Neural progenitor cell (in vitro differentiated cells): ENCODE data around the gene SLC19A1. TPM values are rescaled to one million over a fixed set of nuclear protein-coding genes. Genes with fewer than 3 reads are reported as not detected.

Experiments
- DNase-seq: peaks from one replicate; pipeline ENCODE4 v3.0.0-alpha.2; 2016; ENCODE audit warnings: low spot score
- H2AFZ ChIP-seq: fragments of 200-600 bp; sonication (generic); replicated peaks from 2 replicates; pipeline ENCODE4 v1.6.1; 2016; ENCODE audit warnings: antibody characterized with exemption
- H3F3A ChIP-seq: fragments of 200-600 bp; sonication (generic); 2 replicates; pipeline ENCODE4 v1.6.1; 2016; ENCODE audit warnings: antibody characterized with exemption, low read depth
- H3K27ac ChIP-seq: fragments of 200-600 bp; sonication (generic); 2 replicates; pipeline ENCODE4 v1.5.1; 2016; ENCODE audit warnings: mild to moderate bottlenecking
- H3K27me3 ChIP-seq: fragments of 200-600 bp; sonication (generic); 2 replicates; pipeline ENCODE4 v1.6.1; 2016; ENCODE audit warnings: mild to moderate bottlenecking, moderate library complexity
- H3K36me3 ChIP-seq: fragments of 200-600 bp; sonication (generic); 2 replicates; pipeline ENCODE4 v1.5.1; 2016
- H3K4me1 ChIP-seq: fragments of 200-600 bp; sonication (generic); 2 replicates; pipeline ENCODE4 v1.6.1; 2016; ENCODE audit warnings: mixed run types
- H3K4me2 ChIP-seq: fragments of 200-600 bp; sonication (generic); 2 replicates; pipeline ENCODE4 v1.6.1; 2016
- H3K4me3 ChIP-seq: fragments of 200-600 bp; sonication (generic); 2 replicates; pipeline ENCODE4 v1.5.1; 2016
- H3K79me2 ChIP-seq: fragments of 200-600 bp; sonication (generic); 2 replicates; pipeline ENCODE4 v1.6.1; 2016; ENCODE audit warnings: low read depth
- H3K9ac ChIP-seq: fragments of 200-600 bp; sonication (generic); 2 replicates; pipeline ENCODE4 v1.6.1; 2016
- H3K9me3 ChIP-seq: fragments of 200-600 bp; sonication (generic); 2 replicates; pipeline ENCODE4 v1.5.1; 2016; ENCODE audit warnings: low read depth
- H4K20me1 ChIP-seq: fragments of 200-600 bp; sonication (generic); 2 replicates; pipeline ENCODE4 v1.6.1; 2016; ENCODE audit warnings: low read depth
- H3K27ac Mint-ChIP-seq: 3 replicates; pipeline ENCODE4 v1.8.0; 2021; ENCODE audit warnings: mixed read lengths
- H3K27me3 Mint-ChIP-seq: 2 replicates; pipeline ENCODE4 v1.8.0; 2022; ENCODE audit warnings: low read depth, mild to moderate bottlenecking, inconsistent platforms, moderate library complexity, mixed read lengths; ENCODE audit not compliant: insufficient read depth
- H3K36me3 Mint-ChIP-seq: 3 replicates; pipeline ENCODE4 v1.8.0; 2021; ENCODE audit warnings: mixed read lengths
- H3K4me1 Mint-ChIP-seq: 3 replicates; pipeline ENCODE4 v1.8.0; 2021; ENCODE audit warnings: mixed read lengths
- H3K4me3 Mint-ChIP-seq: 3 replicates; pipeline ENCODE4 v1.8.0; 2021; ENCODE audit warnings: mild to moderate bottlenecking, moderate library complexity, mixed read lengths
- H3K9me3 Mint-ChIP-seq: 3 replicates; pipeline ENCODE4 v1.8.0; 2020; ENCODE audit warnings: mixed read lengths
- CTCF ChIP-seq: fragments of 200-600 bp; sonication (generic); IDR thresholded peaks from 2 replicates; pipeline ENCODE4 v1.5.1; 2017; ENCODE audit warnings: antibody characterized with exemption, mild to moderate bottlenecking
- EZH2 ChIP-seq: fragments of 200-600 bp; sonication (generic); IDR thresholded peaks from 2 replicates; pipeline ENCODE4 v1.6.1; 2017; ENCODE audit warnings: antibody characterized with exemption, mild to moderate bottlenecking, moderate library complexity
- EZH2phosphoT487 ChIP-seq: fragments of 200-600 bp; sonication (generic); IDR thresholded peaks from 2 replicates; pipeline ENCODE4 v1.6.1; 2017; ENCODE audit warnings: antibody characterized with exemption
- total RNA-seq: library from RNA; depleted of rRNA; stranded (reverse); fragments of >200 nt; gene quantifications from 2 replicates; pipeline ENCODE4 v1.2.3, GENCODE V29; 2015; ENCODE audit warnings: low replicate concordance

The SLC19A1 gene
- total RNA-seq, 1 donor from 2014 or later, result 7.7 TPM

- no peak for DNase-seq
- no peak overlapping the region for H3K4me3 Mint-ChIP-seq
- no peak overlapping the region for H3K27ac Mint-ChIP-seq
- no peaks in the 10 kb centered on the region for H3K36me3 Mint-ChIP-seq
- TF ChIP-seq EZH2 (no peak), EZH2phosphoT487 (no peak), CTCF (no peak)
- Histone ChIP-seq H3K4me3 (no peak overlapping the region), H3K4me2 (no peak overlapping the region), H3K27me3 (no peaks in the 10 kb centered on the region), H3K9me3 (no peaks in the 10 kb centered on the region), H3F3A (no peaks in the 10 kb centered on the region), H3K36me3 (no peaks in the 10 kb centered on the region), H3K27ac (no peak overlapping the region), H3K4me1 (peaks cover 3% of the 10 kb centered on the region), H4K20me1 (no peaks in the 10 kb centered on the region), H3K9ac (no peak overlapping the region), H2AFZ (no peak overlapping the region), H3K79me2 (no peaks in the 10 kb centered on the region)
- peaks cover 12% of the 10 kb centered on the region for H3K9me3 Mint-ChIP-seq
- H3K27me3 Mint-ChIP-seq, result peaks cover 8% of the 10 kb centered on the region
- peaks cover 3% of the 10 kb centered on the region for H3K4me1 Mint-ChIP-seq
Measured at GRCh38 chr21:45580181-45580575, 37.9 kb upstream of the SLC19A1 start.

DNA sequence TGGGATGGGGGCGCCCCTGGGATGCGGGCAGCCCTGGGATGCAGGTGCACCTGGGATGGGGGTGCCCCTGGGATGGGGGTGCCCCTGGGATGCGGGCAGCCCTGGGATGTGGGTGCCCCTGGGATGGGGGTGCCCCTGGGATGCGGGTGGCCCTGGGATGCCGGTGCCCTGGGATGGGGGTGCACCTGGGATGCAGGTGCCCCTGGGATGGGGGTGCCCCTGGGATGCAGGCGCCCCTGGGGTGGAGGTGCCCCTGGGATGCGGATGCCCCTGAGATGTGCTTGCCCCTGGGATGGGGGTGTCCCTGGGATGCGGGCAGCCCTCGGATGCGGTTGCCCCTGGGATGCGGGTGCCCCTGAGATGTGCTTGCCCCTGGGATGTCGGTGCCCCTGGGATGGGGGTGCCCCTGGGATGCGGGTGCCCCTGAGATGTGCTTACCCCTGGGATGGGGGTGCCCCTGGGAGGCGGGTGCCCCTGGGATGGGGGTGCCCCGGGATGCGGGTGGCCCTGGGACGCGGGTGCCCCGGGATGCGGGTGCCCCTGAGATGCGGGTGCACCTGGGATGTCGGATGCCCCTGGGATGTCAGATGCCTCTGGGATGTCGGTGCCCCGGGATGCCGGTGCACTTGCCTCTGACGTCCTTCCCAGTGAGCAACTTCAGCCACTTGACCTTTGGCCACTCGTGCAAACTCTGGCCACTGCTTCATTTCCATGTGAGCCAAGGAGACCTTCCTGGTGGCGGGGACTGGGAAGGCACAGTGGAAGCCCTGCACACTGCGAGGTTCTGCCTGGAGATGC, 37.3 kb upstream of the SLC19A1 start:
- Histone ChIP-seq H3K9ac (no peak overlapping the region), H3F3A (no peaks in the 10 kb centered on the region), H3K79me2 (no peaks in the 10 kb centered on the region), H3K4me3 (no peak overlapping the region), H2AFZ (no peak overlapping the region), H4K20me1 (no peaks in the 10 kb centered on the region), H3K27ac (no peak overlapping the region), H3K27me3 (no peaks in the 10 kb centered on the region), H3K4me1 (peaks cover 6% of the 10 kb centered on the region), H3K36me3 (no peaks in the 10 kb centered on the region), H3K9me3 (no peaks in the 10 kb centered on the region), H3K4me2 (no peak overlapping the region)
- DNase-seq, result no peak
- Mint-ChIP-seq H3K27me3 (peaks cover 10% of the 10 kb centered on the region), H3K36me3 (no peaks in the 10 kb centered on the region), H3K9me3 (peaks cover 10% of the 10 kb centered on the region), H3K4me3 (no peak overlapping the region), H3K27ac (no peak overlapping the region), H3K4me1 (peaks cover 3% of the 10 kb centered on the region)
- TF ChIP-seq CTCF (no peak), EZH2phosphoT487 (no peak), EZH2 (no peak)

- no peak overlapping the region for H3K27ac Mint-ChIP-seq
- no peak for DNase-seq
Measured at GRCh38 chr21:45578811-45579381, 36.7 kb upstream of the SLC19A1 start.

More at GRCh38 chr21:45578811-45579381, 36.7 kb upstream of the SLC19A1 start:
- Histone ChIP-seq H2AFZ (no peak overlapping the region), H4K20me1 (no peaks in the 10 kb centered on the region), H3K27me3 (no peaks in the 10 kb centered on the region), H3K4me1 (peaks cover 13% of the 10 kb centered on the region), H3K9ac (no peak overlapping the region), H3K4me2 (no peak overlapping the region), H3K79me2 (no peaks in the 10 kb centered on the region), H3F3A (peaks cover 3% of the 10 kb centered on the region), H3K36me3 (no peaks in the 10 kb centered on the region), H3K27ac (no peak overlapping the region), H3K4me3 (no peak overlapping the region), H3K9me3 (no peaks in the 10 kb centered on the region)
- TF ChIP-seq EZH2phosphoT487 (no peak), EZH2 (no peak), CTCF (no peak)
- Mint-ChIP-seq H3K27me3 (peaks cover 10% of the 10 kb centered on the region), H3K4me1 (peaks cover 8% of the 10 kb centered on the region), H3K9me3 (peaks cover 5% of the 10 kb centered on the region), H3K4me3 (no peak overlapping the region), H3K36me3 (no peaks in the 10 kb centered on the region)
